SK-N-SH treated with all-trans-retinoic acid at 6 μM for 48 hours (cell line): Measurements from ENCODE around the gene RAB8A.
A peak's percentile ranks its signal among the peaks of the same experiment; 100 is the strongest.
"Not testable (repeated sequence)": the region's sequence is repeated elsewhere in the genome, so short reads cannot be mapped to it uniquely, and the experiment has no call there.

Experiments used
- ATAC-seq: fragments of 200-7000 bp; cut with Tn5 transposase; 3 replicates; pipeline ENCODE4 v1.9.1; 2020; ENCODE audit warnings: mild to moderate bottlenecking, moderate library complexity
- ARNTL ChIP-seq: fragments of 450-650 bp; formaldehyde crosslinking; IDR thresholded peaks from 2 replicates; pipeline ENCODE4 v1.5.0; 2020; ENCODE audit warnings: low read depth, mild to moderate bottlenecking, moderate library complexity, borderline replicate concordance
- BACH2 ChIP-seq: fragments of 250-450 bp; sonication (Bioruptor Pico); IDR thresholded peaks from 2 replicates; pipeline ENCODE4 v1.9.0; 2021; ENCODE audit warnings: mild to moderate bottlenecking, borderline replicate concordance
- CSDC2 ChIP-seq: fragments of 250-450 bp; sonication (Bioruptor Pico); IDR thresholded peaks from 2 replicates; pipeline ENCODE4 v1.5.0; 2020; ENCODE audit warnings: mild to moderate bottlenecking, moderate library complexity
- ESRRG ChIP-seq: fragments of 250-450 bp; sonication (Bioruptor Pico); IDR thresholded peaks from 2 replicates; pipeline ENCODE4 v1.6.1; 2021; ENCODE audit warnings: mild to moderate bottlenecking
- GLIS3 ChIP-seq: fragments of 250-450 bp; sonication (Bioruptor Pico); IDR thresholded peaks from 2 replicates; pipeline ENCODE4 v1.5.0; 2020; ENCODE audit warnings: mild to moderate bottlenecking, moderate library complexity
- OSR1 ChIP-seq: fragments of 250-450 bp; sonication (Bioruptor Pico); IDR thresholded peaks from 2 replicates; pipeline ENCODE4 v1.8.0; 2022; ENCODE audit warnings: moderate library complexity, mild to moderate bottlenecking, inconsistent platforms
- PPARA ChIP-seq: fragments of 250-450 bp; sonication (Bioruptor Pico); IDR thresholded peaks from 2 replicates; pipeline ENCODE4 v1.5.0; 2020; ENCODE audit warnings: mild to moderate bottlenecking, borderline replicate concordance
- SNAI2 ChIP-seq: fragments of 250-450 bp; sonication (Bioruptor Pico); IDR thresholded peaks from 2 replicates; pipeline ENCODE4 v1.5.0; 2020; ENCODE audit warnings: mild to moderate bottlenecking, moderate library complexity
- ZFP3 ChIP-seq: fragments of 250-450 bp; sonication (Bioruptor Pico); IDR thresholded peaks from 2 replicates; pipeline ENCODE4 v1.5.0; 2020; ENCODE audit warnings: mild to moderate bottlenecking, moderate library complexity
- ZFP30 ChIP-seq: fragments of 450-650 bp; formaldehyde crosslinking; IDR thresholded peaks from 2 replicates; pipeline ENCODE4 v1.5.0; 2022; ENCODE audit warnings: mild to moderate bottlenecking, moderate library complexity
- ZNF565 ChIP-seq: fragments of 450-650 bp; formaldehyde crosslinking; conservative IDR thresholded peaks from 2 replicates; pipeline ENCODE4 v1.5.0; 2020; ENCODE audit warnings: low read depth, mild to moderate bottlenecking, moderate library complexity
- TF ChIP-seq, protein P1 (sequence below): fragments of 250-450 bp; sonication (Bioruptor Pico); IDR thresholded peaks from 2 replicates; pipeline ENCODE4 v1.5.1; 2021; ENCODE audit warnings: mild to moderate bottlenecking, moderate library complexity
- TF ChIP-seq, protein P2 (sequence below): fragments of 250-450 bp; sonication (Bioruptor Pico); IDR thresholded peaks from 2 replicates; pipeline ENCODE4 v1.5.0; 2020; ENCODE audit warnings: mild to moderate bottlenecking, moderate library complexity

Gene RAB8A

DNA sequence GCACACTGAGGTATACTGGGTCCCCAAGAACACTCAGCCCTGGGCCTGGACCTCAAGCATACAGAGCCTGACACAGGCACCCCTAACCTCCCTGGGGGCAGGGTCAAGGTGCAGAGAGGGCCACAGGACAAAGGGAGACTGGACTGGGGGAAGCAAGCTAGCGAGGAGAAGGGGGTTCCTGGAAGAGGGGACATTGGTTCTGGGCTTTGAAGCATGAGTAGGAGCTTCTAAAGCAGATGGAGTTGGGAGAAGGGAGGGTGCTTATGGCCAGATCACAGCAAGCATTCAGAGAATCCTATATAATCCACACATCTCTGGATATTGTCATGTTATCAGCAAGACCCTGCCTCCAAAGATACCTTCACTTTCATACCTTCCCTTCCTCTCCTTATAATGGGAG, 58.4 kb downstream of the RAB8A start:
- no peak for TF ChIP-seq SNAI2 (CRISPR knock-in tag)
- TF ChIP-seq, protein P1, sequence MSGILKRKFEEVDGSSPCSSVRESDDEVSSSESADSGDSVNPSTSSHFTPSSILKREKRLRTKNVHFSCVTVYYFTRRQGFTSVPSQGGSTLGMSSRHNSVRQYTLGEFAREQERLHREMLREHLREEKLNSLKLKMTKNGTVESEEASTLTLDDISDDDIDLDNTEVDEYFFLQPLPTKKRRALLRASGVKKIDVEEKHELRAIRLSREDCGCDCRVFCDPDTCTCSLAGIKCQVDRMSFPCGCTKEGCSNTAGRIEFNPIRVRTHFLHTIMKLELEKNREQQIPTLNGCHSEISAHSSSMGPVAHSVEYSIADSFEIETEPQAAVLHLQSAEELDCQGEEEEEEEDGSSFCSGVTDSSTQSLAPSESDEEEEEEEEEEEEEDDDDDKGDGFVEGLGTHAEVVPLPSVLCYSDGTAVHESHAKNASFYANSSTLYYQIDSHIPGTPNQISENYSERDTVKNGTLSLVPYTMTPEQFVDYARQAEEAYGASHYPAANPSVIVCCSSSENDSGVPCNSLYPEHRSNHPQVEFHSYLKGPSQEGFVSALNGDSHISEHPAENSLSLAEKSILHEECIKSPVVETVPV (CRISPR knock-in tag): no peak
- TF ChIP-seq ZFP3 (CRISPR knock-in tag): peak; percentile 95
- no peak for TF ChIP-seq ZFP30
- TF ChIP-seq ZNF565 (CRISPR knock-in tag): no peak
- TF ChIP-seq GLIS3: no peak
- TF ChIP-seq BACH2: no peak
- no peak for TF ChIP-seq OSR1
- ATAC-seq: no peak

DNA sequence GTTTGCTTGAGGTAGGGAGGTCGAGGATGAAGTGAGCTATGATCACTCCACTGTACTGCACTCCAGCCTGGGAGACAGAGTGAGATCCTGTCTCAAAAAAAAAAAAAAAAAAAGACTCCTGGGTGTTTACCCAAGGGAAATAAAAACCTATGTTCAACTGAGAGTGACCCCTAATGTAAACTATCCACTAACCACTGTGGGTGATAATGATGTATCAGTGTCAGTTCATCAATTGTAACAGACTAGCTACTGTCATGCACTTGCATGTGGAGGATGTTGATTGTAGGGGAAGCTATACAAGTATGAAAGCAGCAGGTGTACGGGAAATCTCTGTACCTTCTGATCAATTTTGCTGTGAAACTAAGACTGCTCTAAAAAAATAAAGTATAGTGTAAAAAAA, 64.3 kb downstream of the RAB8A start:
- no peak for ATAC-seq
- no peak for TF ChIP-seq CSDC2
- TF ChIP-seq, all 23 proteins: peak for 0

DNA sequence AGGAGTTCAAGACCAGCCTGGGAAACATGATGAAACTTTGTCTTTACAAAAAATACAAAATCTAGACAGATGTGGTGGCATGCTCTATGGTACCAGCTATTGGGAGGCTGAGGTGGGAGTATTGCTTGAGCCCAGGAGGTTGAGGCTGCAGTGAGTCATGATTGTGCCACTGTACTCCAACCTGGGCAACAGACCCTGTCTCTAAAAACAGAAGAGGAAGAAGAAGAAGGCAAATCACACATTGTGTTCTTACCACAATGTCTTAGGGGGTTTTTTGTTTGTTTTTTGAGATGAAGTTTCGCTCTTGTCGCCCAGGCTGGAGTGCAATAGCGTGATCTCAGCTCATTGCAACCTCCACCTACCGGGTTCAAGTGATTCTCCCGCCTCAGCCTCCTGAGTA, 67.2 kb downstream of the RAB8A start:
- ATAC-seq: not testable (repeated sequence)

DNA sequence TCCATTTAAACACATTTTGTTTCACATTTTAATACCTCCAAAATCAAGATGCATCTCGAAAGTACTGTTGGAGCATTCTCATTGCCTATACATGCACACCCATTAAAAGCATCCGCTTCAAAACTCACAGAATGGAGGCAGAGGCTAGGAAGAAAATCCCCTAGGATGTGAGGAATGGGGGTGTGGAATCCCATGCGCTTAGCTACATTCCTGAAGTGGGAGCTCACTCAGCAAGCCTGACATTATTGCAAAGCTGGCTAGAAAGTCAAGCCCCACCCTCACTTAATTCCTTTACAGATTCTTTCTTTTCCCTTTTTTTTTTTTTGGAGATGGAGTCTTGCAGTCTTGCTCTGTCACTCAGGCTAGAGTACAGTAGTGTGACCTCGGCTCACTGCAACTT, 68.9 kb downstream of the RAB8A start:
- ATAC-seq: peak; percentile 51
- TF ChIP-seq ESRRG (CRISPR knock-in tag): no peak
- TF ChIP-seq BACH2: no peak
- TF ChIP-seq GLIS3: no peak
- TF ChIP-seq ARNTL (CRISPR knock-in tag): no peak
- TF ChIP-seq ZNF565 (CRISPR knock-in tag): no peak
- TF ChIP-seq, protein P2, sequence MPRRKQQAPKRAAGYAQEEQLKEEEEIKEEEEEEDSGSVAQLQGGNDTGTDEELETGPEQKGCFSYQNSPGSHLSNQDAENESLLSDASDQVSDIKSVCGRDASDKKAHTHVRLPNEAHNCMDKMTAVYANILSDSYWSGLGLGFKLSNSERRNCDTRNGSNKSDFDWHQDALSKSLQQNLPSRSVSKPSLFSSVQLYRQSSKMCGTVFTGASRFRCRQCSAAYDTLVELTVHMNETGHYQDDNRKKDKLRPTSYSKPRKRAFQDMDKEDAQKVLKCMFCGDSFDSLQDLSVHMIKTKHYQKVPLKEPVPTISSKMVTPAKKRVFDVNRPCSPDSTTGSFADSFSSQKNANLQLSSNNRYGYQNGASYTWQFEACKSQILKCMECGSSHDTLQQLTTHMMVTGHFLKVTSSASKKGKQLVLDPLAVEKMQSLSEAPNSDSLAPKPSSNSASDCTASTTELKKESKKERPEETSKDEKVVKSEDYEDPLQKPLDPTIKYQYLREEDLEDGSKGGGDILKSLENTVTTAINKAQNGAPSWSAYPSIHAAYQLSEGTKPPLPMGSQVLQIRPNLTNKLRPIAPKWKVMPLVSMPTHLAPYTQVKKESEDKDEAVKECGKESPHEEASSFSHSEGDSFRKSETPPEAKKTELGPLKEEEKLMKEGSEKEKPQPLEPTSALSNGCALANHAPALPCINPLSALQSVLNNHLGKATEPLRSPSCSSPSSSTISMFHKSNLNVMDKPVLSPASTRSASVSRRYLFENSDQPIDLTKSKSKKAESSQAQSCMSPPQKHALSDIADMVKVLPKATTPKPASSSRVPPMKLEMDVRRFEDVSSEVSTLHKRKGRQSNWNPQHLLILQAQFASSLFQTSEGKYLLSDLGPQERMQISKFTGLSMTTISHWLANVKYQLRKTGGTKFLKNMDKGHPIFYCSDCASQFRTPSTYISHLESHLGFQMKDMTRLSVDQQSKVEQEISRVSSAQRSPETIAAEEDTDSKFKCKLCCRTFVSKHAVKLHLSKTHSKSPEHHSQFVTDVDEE: no peak
- no peak for TF ChIP-seq PPARA (CRISPR knock-in tag)
